NCI-H510A (cell line): ENCODE data around the gene TNFSF11.

Experiments
- DNase-seq: peaks from one replicate; lab custom pipeline; 2025; lab: John Stamatoyannopoulos, UW

TNFSF11 gene

DNA sequence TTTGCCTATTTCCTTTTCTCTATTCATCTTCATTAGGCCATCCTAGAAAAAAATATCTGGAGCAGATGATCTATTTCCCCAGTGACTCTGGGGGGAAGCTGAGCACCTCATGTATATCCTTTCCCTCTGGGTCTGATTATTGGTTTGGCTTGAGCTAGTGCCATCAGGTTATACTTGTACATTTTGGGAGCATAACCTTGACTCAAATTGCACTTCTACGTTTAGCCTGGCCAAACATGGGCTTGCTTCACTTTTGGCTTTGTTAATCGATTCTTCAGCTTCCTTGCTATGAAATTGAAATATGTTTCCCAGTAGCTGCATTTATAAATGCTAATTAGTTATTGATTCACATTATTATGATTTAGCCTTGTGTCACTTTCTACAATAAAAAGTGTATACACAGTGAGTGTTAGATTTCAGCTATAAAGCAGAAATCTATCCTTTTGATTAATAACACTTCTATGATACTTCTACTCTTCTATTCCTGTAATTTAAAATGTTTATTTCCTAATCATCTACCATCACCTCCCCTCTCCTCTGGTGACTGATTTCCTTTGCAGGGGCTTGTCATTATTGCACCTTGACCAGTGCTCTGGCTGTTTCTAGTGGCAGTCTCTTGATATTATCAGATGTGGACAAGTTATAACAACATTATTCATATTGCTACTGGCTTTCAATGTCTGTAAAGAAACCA is 37.3 kb downstream of the TNFSF11 start:
- DNase-seq, result no peak

DNA sequence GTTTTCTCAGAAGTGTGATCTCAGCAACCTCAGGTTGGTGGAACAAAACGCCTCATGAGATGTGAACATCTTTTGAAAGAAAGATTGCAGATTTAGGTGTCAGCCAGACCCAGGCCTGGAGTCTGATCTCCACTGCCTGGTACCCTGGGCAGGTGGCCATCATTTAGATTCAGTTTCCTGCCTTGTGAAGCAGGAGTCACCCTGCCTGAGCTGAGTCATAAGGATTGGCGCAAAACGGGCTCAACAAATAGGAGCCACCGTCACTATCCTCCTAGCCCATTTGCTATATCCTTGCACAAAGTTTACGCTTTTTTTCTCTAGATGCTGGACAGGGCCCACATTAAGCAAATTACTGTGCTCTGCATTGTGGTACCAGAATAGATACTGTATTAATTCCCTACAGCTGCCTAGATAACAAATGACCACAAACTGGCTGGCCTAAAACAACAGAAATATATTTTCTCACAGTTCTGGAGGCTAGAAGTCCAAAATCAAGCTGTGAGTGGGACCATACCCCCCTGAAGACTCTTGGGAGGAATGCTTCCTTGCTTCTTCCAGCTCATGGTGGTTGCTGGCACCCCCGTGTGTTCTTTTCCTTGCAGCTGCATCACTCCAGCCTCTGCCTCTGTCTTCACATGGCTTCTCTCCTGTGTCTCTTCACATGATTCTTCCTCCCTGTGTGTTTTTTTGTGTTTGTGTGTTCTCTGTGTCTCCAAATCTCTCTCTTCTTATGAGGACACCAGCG is 38.2 kb downstream of the TNFSF11 start:
- no peak for DNase-seq

DNA sequence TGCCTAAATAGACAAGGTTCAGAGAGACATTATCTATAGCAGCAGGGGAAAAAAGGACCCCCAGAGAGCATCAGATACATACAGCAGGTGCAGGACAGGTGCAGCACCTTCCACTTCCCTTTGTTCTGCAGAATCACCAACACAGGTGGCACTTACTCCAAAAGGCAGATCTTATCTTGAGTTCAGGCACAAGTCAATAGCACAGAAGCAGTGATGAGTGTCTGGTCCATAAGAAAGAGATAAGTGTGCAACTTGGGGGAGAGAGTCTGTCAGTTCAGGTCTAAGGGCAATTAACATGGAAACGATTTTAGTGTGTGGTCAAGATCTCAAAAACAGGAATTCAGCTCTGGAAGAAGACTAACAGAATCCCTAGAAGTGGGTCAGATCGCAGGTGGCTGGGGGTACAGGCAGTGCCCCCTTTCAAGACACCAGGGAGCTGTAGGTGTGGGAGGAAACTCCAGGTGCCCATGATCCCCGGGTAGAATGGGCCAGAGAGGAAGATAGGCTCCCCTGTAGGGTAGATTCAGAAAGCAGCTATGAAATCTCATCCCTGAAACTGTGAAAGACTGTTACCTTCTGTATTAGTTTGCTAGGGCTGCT is 40.6 kb downstream of the TNFSF11 start:
- no peak for DNase-seq

GRCh38 chr13:42615691-42616090 is 41.7 kb downstream of the TNFSF11 start:
- DNase-seq, result no peak

- no peak for DNase-seq
Measured at GRCh38 chr13:42617221-42617620, 43.3 kb downstream of the TNFSF11 start.

- DNase-seq, result no peak
Measured at GRCh38 chr13:42623916-42624315, 50.0 kb downstream of the TNFSF11 start.

- DNase-seq, result no peak
Measured at GRCh38 chr13:42625611-42626010, 51.7 kb downstream of the TNFSF11 start.

DNA sequence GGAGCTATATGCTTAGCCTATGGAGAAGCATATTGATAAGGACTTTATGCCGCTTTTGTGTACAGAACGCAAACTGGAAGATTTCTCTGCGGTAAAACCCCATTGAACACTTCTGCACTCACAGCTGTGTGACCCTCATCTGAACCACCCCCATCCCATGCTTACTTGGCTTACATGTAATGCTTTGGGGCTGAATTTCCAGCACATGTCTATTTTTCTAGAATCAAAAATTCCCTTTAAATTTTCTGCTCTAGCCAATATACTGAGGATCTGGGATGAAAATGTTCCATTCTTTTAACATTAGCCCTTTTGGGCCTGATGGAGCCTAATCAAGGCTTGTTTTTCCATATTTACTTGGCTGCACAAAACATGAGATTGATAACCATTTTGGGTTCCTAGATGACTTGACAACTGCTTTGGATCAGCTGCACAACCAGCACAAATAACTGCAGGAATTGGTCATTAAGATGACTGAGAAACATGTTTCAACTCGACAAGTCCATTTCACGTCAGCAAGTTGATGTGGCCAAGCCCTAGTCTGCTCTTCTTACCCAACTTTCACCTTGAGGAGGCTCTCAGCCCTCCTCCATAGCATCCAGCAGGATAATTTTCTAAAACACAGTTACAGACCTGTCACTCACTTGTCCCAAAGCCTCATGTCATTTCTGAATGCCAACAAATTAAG is 52.4 kb downstream of the TNFSF11 start:
- no peak for DNase-seq

GRCh38 chr13:42628666-42629065 is 54.7 kb downstream of the TNFSF11 start:
- no peak for DNase-seq

- no peak for DNase-seq
Measured at GRCh38 chr13:42631181-42631580, 57.2 kb downstream of the TNFSF11 start.

DNA sequence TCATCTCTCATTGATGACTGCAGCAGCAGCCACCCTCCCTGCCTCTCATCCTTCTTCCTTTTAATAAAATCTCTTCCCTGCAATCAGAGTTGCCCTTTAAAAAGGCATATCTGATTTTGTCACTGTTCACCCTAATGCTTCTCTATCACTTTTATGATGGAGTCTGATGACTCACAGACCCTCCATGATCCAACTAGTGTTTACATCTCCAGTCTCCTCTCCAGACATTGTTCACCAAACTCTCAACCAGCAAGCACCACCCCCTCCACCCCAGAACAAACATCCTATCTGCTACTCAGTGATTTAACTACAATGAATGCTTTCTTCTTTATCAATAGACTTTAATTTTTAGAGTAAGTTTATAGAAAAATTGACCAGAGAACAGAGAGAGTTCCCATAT is 59.5 kb downstream of the TNFSF11 start:
- DNase-seq, result no peak

GRCh38 chr13:42638101-42638500 is 64.1 kb downstream of the TNFSF11 start:
- no peak for DNase-seq

DNA sequence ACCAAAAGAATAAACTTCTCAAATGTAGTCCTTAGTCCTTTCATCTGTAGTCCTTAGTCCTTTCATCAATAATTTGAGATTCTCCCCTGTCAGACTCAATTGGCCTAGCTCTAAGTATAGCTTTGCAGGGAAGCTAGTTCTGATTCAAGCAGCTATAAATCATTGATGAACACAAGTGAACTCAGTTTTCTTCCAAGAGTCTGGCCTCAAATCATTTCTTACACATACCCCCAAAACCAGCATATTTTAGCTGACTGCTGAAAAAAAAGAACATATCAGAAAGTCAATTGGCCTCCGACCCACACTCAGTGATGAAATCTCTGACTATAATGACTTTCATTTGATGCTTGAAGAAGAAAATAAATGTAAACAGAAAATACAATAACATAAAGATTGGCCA is 64.9 kb downstream of the TNFSF11 start:
- no peak for DNase-seq

GRCh38 chr13:42643076-42643475 is 69.1 kb downstream of the TNFSF11 start:
- DNase-seq, result no peak

DNA sequence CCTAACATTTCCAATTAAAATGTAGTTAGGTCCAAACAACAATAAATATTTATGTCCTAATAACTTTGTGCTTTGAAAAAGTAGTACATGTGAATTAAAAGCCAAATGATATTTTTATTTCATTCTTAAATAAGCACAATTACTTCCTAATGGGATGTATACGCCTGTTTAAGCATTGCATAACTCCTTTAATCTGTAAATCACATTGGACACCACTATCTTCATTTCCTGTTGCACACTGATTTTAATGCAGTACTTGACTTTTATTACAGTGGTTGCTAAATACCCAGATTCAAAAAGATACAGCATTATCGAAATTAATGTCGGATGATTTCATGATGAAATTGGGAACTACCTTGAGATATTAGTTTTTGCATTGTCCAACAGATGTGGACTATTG is 70.9 kb downstream of the TNFSF11 start:
- DNase-seq, result no peak

- no peak for DNase-seq
Measured at GRCh38 chr13:42645717-42646116, 71.8 kb downstream of the TNFSF11 start.

DNA sequence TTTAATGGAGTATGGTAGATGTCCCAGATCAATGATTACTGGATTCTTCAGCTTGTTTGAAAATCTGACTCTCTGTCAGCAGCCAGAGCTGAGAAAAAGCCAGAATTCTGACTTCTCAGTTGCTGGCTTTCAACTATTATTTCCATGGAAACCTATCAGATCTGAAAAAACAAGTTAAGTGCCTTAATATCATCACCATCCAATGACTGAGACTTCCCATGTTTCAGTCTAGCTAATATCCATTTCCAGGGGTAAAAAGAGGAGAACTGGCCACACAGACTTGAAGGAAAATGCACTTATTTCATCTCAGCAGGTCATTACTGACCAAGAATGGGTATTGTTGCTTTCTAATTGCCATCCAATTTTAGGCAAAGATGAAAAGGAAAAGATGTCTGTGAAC is 75.2 kb downstream of the TNFSF11 start:
- no peak for DNase-seq

DNA sequence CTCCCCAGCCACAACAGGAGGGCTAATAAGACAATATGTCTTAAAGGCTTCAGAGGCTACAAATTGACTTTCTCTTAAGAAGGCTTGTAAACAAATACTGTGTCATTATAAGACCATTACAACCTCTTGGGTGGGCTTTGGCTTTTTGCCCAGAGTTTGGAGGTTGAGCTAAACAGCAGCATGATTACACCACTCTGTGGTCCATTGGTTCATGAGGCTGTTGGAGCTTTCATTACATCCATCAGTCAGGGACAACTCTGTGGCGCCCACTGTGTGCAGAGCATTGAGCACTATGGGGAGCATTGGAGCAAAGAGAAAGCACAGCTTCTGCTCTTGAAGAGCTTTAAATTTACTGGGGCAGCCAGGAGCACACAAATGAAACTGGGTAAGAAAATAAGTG is 75.9 kb downstream of the TNFSF11 start:
- DNase-seq, result no peak

DNA sequence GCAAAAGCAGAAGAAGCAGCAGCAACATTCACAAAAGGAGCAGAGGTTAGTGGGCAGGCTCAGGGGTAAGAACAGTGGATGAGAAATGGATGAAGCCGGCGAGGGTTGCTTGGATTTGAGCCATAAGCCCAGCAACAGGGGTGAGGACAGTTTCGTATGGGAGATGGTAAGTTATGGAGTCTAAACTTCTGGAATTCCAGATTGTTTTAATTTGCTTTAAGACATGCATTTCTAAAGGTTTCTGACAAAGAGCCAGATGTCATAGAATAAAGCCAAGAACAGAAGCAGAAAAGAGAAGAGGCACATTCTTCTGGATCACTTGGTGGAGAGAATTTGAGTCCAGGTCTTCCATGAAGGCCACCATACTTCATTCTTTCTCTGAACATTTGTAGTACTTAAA is 76.6 kb downstream of the TNFSF11 start:
- DNase-seq, result no peak

GRCh38 chr13:42651936-42652641 is 78.1 kb downstream of the TNFSF11 start:
- no peak for DNase-seq

DNA sequence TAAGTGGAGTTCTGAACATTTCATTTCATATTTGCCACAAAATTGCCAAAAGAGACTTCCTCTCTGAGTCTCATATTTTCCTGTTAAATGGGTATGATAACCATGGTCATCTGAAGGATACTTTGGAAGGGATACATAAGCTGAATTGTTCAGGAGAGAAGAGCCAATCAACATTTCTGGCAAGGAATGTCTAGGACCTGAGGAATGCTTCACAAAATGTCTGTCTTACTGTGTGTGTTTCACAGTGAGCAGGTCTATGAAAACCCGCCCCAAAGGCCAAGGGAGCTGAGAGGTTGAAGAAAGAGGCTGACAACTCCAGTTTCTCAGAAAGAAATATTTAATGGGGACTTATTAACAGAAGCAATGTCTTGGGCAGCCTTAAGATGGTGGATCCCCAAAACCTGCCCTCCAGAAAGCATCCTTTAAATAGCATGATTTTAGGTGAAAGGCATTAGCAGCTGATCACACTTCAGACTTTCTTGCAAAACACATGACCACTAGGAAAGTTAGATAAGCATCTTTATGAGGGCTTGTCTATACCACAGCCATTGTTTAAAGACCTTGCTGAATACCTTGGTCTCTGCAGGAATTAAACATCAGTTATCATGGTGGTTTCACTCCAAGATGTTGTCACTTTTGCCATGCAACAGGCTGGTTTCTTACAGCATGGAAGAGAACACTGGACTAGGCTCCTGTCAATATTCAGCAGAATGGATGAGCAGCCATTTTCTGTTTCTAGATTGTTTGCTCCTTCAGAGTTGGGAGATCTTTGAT is 78.9 kb downstream of the TNFSF11 start:
- no peak for DNase-seq
